HG03039 (cell line): Measurements from ENCODE around the gene ANKRD36.
"Not testable (repeated sequence)": the region's sequence is repeated elsewhere in the genome, so short reads cannot be mapped to it uniquely, and the experiment has no call there.

ENCODE experiments used
- ATAC-seq: cut with Tn5 transposase; IDR thresholded peaks from one replicate; pipeline ENCODE4 v1.9.1; 2021; ENCODE audit warnings: mild to moderate bottlenecking, moderate library complexity; ENCODE audit not compliant: unreplicated experiment

The ANKRD36 gene

GRCh38 chr2:97112320-97113049, 468 bp upstream of the ANKRD36 start:
- not testable (repeated sequence) for ATAC-seq

- ATAC-seq = peak; percentile 5
These were observed 916 bp downstream of the ANKRD36 start for GRCh38 chr2:97113882-97114255.

- not testable (repeated sequence) for ATAC-seq
These were observed 16.1 kb downstream of the ANKRD36 start for GRCh38 chr2:97129090-97129489.

GRCh38 chr2:97144016-97144415, 31.1 kb downstream of the ANKRD36 start:
- not testable (repeated sequence) for ATAC-seq

GRCh38 chr2:97166548-97166947, 53.6 kb downstream of the ANKRD36 start:
- ATAC-seq = not testable (repeated sequence)

GRCh38 chr2:97167938-97168337, 55.0 kb downstream of the ANKRD36 start:
- ATAC-seq = not testable (repeated sequence)

GRCh38 chr2:97168583-97168982, 55.6 kb downstream of the ANKRD36 start:
- not testable (repeated sequence) for ATAC-seq

- ATAC-seq = not testable (repeated sequence)
These were observed 67.4 kb downstream of the ANKRD36 start for GRCh38 chr2:97180391-97180790.

GRCh38 chr2:97195349-97195748, 82.4 kb downstream of the ANKRD36 start:
- ATAC-seq = not testable (repeated sequence)

- not testable (repeated sequence) for ATAC-seq
These were observed 84.3 kb downstream of the ANKRD36 start for GRCh38 chr2:97197251-97197650.

- ATAC-seq = not testable (repeated sequence)
These were observed 87.9 kb downstream of the ANKRD36 start for GRCh38 chr2:97200887-97201286.

GRCh38 chr2:97202643-97203250, 89.8 kb downstream of the ANKRD36 start:
- not testable (repeated sequence) for ATAC-seq

GRCh38 chr2:97210325-97210724, 97.4 kb downstream of the ANKRD36 start:
- no peak for ATAC-seq

- ATAC-seq = not testable (repeated sequence)
These were observed 102.1 kb downstream of the ANKRD36 start for GRCh38 chr2:97215025-97215424.

- not testable (repeated sequence) for ATAC-seq
These were observed 118.1 kb downstream of the ANKRD36 start for GRCh38 chr2:97230848-97231585.

- ATAC-seq = not testable (repeated sequence)
These were observed 120.0 kb downstream of the ANKRD36 start for GRCh38 chr2:97232981-97233380.

GRCh38 chr2:97233660-97234295, 120.8 kb downstream of the ANKRD36 start:
- not testable (repeated sequence) for ATAC-seq

GRCh38 chr2:97261192-97261591, 148.2 kb downstream of the ANKRD36 start:
- not testable (repeated sequence) for ATAC-seq

- not testable (repeated sequence) for ATAC-seq
These were observed 153.5 kb downstream of the ANKRD36 start for GRCh38 chr2:97266449-97266848.

- no peak for ATAC-seq
These were observed 154.6 kb downstream of the ANKRD36 start for GRCh38 chr2:97267411-97268074.
